ENCODE measurements around the gene TCF25. TPM values are rescaled to one million over a fixed set of nuclear protein-coding genes. Genes with fewer than 3 reads are reported as not detected.
A peak's percentile ranks its signal among the peaks of the same experiment; 100 is the strongest.

TCF25 gene
- total RNA-seq, 4 donors from 2014 or later: 126 to 151 (median 137) TPM

DNA sequence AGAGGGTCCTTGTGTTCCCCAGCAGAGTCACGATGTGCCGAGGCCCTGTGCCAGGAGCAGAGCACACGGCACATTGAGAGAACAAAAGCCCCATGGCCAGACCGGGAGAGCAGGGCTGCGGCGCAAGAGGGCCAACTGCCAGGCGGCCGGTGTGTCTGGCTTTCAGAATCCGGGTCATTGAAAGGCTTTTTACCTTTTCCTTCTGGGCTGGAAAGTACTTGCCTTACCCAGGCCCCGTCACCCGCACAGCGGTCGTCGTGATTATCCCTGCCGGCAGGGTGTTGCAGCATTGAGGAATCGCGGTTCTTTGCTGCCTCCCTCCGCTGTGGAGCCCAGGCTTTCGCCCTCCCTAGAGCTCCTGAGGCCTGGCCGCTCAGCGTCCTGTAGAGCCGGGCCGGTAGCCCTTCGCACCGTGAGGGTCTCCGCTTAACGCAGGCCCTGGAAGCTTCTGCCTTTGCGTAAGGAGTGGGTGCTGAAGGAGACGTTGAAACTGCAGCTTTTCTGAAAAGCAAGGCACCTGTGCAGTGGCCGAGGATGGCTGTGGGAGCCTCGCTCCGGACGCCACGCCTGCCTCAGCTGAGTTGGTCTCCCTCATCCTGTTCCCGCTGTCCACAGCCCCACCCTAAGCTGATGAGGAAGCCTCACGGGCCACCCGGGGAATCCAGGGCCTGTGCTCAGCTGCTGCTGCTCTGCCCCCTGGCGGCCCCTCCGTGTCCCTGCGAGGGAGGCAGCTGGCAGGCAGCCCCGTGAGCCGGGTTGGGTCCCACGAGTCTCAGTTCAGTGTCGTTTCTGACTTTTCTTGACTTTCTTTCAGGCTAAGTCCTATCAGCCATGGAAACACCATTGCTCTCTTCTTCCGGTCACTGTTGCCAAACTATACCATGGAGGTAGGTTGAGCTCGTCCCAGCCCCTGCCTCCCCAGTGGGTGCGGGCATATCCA lies 36.7 kb downstream of the TCF25 start:
- 57% methylated on average over 43 of the region's 47 CpGs for WGBS
- H3K27me3 ChIP-seq: no peaks in the 10 kb centered on the region
- DNase-seq (ENCODE audit: extremely low spot score): no peak
- H3K4me3 ChIP-seq: no peak overlapping the region
- H3K36me3 ChIP-seq: peaks cover 18 to 82% (median 77%) of the 10 kb centered on the region in 4 donors
- H3K9me3 ChIP-seq: no peaks in the 10 kb centered on the region
- H3K27ac ChIP-seq (replicated peaks in 1 of 4): peak overlapping the region in 3 of 4 donors; percentile 8 to 66 (median 48)
- TF ChIP-seq EP300 (IDR thresholded peaks at IDR 0.05) (no peak), CTCF (IDR thresholded peaks at IDR 0.05) (peak; percentile 81 to 90 (median 81)), POLR2A (IDR thresholded peaks at IDR 0.05; ENCODE audit: low read depth) (no peak), POLR2AphosphoS5 (IDR thresholded peaks at IDR 0.05) (peak; percentile 61 to 72)
- intact Hi-C loops (cut with DNase I): no loop called here
- H3K4me1 ChIP-seq: peaks cover 9 to 12% (median 11%) of the 10 kb centered on the region in 4 donors

GRCh38 chr16:89910717-89911354 lies 37.4 kb downstream of the TCF25 start:
- no peak for TF ChIP-seq POLR2A (IDR thresholded peaks at IDR 0.05; ENCODE audit: low read depth)
- TF ChIP-seq POLR2AphosphoS5 (IDR thresholded peaks at IDR 0.05): no peak
- no peak for TF ChIP-seq EP300 (IDR thresholded peaks at IDR 0.05)
- no peak for TF ChIP-seq CTCF (IDR thresholded peaks at IDR 0.05)
- intact Hi-C loops (cut with DNase I): no loop called here
- Histone ChIP-seq H3K9me3 (no peaks in the 10 kb centered on the region), H3K4me1 (peaks cover 9 to 12% (median 11%) of the 10 kb centered on the region in 4 donors), H3K4me3 (no peak overlapping the region), H3K27me3 (no peaks in the 10 kb centered on the region), H3K36me3 (peaks cover 12 to 74% (median 69%) of the 10 kb centered on the region in 4 donors), H3K27ac (replicated peaks in 1 of 4) (peak overlapping the region in 1 of 4 donors; percentile 66)
- WGBS: 91% methylated on average over 20 of the region's 27 CpGs
- DNase-seq (ENCODE audit: extremely low spot score): no peak

- Histone ChIP-seq H3K27me3 (no peaks in the 10 kb centered on the region), H3K4me3 (no peak overlapping the region), H3K36me3 (peaks cover 7 to 69% (median 63%) of the 10 kb centered on the region in 4 donors), H3K4me1 (peaks cover 9 to 12% (median 11%) of the 10 kb centered on the region in 4 donors), H3K27ac (replicated peaks in 1 of 4) (no peak overlapping the region), H3K9me3 (no peaks in the 10 kb centered on the region)
- 91% methylated on average over 10 of the region's 14 CpGs for WGBS
- no peak for TF ChIP-seq POLR2AphosphoS5 (IDR thresholded peaks at IDR 0.05)
- TF ChIP-seq CTCF (IDR thresholded peaks at IDR 0.05): no peak
- no peak for DNase-seq (ENCODE audit: extremely low spot score)
- intact Hi-C loops (cut with DNase I): no loop called here
Measured at GRCh38 chr16:89911375-89911774, 38.0 kb downstream of the TCF25 start.

- Histone ChIP-seq H3K27me3 (no peaks in the 10 kb centered on the region), H3K27ac (replicated peaks in 1 of 4) (no peak overlapping the region), H3K4me1 (peaks cover 9 to 13% (median 12%) of the 10 kb centered on the region in 4 donors), H3K9me3 (no peaks in the 10 kb centered on the region), H3K4me3 (no peak overlapping the region), H3K36me3 (peaks cover 0 to 61% (median 56%) of the 10 kb centered on the region in 4 donors)
- 80% methylated on average over 11 of the region's 13 CpGs for WGBS
- intact Hi-C loops (cut with DNase I): no loop called here
- DNase-seq (ENCODE audit: extremely low spot score): no peak
- TF ChIP-seq POLR2AphosphoS5 (IDR thresholded peaks at IDR 0.05) (no peak), CTCF (IDR thresholded peaks at IDR 0.05) (no peak), EP300 (IDR thresholded peaks at IDR 0.05) (no peak), POLR2A (IDR thresholded peaks at IDR 0.05; ENCODE audit: low read depth) (no peak)
Measured at GRCh38 chr16:89912143-89912542, 38.8 kb downstream of the TCF25 start.
